Suprapubic skin (tissue), 4 donors: ENCODE data around the gene NPIPB2. TPM values are rescaled to one million over a fixed set of nuclear protein-coding genes. Genes with fewer than 3 reads are reported as not detected.

Source experiments
- DNase-seq, 2 donors: peaks; one replicate each; pipeline ENCODE4 v3.0.0-alpha.2; 2019; ENCODE audit warnings: low spot score in 2 of 2
- H3K27ac ChIP-seq: fragments of 200-600 bp; sonication (generic); one replicate; pipeline ENCODE4 v1.5.1; 2019
- H3K27me3 ChIP-seq: fragments of 200-600 bp; sonication (generic); one replicate; pipeline ENCODE4 v1.5.1; 2019
- H3K36me3 ChIP-seq: fragments of 200-600 bp; sonication (generic); one replicate; pipeline ENCODE4 v1.5.1; 2019
- H3K4me1 ChIP-seq: fragments of 200-600 bp; sonication (generic); one replicate; pipeline ENCODE4 v1.5.1; 2019
- H3K4me3 ChIP-seq: fragments of 200-600 bp; sonication (generic); one replicate; pipeline ENCODE4 v1.5.1; 2019; ENCODE audit warnings: mild to moderate bottlenecking
- H3K9me3 ChIP-seq: fragments of 200-600 bp; sonication (generic); one replicate; pipeline ENCODE4 v1.5.1; 2019
- EP300 ChIP-seq: sonication (generic); formaldehyde crosslinking; IDR thresholded peaks from one replicate; pipeline ENCODE4 v1.6.1; 2017; ENCODE audit warnings: antibody characterized with exemption
- POLR2A ChIP-seq, 2 donors: fragments of 450-650 bp; IDR thresholded peaks; one replicate each; pipeline ENCODE4 v1.6.1; 2017; ENCODE audit warnings: antibody characterized with exemption in 2 of 2, mild to moderate bottlenecking in 2 of 2, moderate library complexity in 2 of 2
- POLR2AphosphoS5 ChIP-seq, 3 donors: sonication (generic); formaldehyde crosslinking; IDR thresholded peaks; one replicate each; pipeline ENCODE4 v1.6.1; 2017; ENCODE audit warnings: antibody characterized with exemption in 3 of 3
- WGBS: methylation state at CpG from one replicate; pipeline ENCODE4 v1.1.5; 2018; 5-methylcytosine and 5-hydroxymethylcytosine counted together
- total RNA-seq, 4 donors: library from RNA; depleted of rRNA; stranded (reverse); fragments of >200 nt; gene quantifications; one replicate each; pipeline ENCODE4 v1.1.0, GENCODE V29; 2016
- TF ChIP-seq, protein P1 (sequence below), 2 donors: fragments of 200-600 bp in 1 of 2; fragments of 450-650 bp in 1 of 2; sonication (generic) in 1 of 2; IDR thresholded peaks; one replicate each; pipeline ENCODE4 v1.5.1; 2016 to 2019; ENCODE audit warnings: antibody characterized with exemption in 2 of 2, mild to moderate bottlenecking in 1 of 2, moderate library complexity in 1 of 2

The NPIPB2 gene
- total RNA-seq, 4 donors from 2014 or later, result 10.4 to 59.9 (median 12.4) TPM

DNA sequence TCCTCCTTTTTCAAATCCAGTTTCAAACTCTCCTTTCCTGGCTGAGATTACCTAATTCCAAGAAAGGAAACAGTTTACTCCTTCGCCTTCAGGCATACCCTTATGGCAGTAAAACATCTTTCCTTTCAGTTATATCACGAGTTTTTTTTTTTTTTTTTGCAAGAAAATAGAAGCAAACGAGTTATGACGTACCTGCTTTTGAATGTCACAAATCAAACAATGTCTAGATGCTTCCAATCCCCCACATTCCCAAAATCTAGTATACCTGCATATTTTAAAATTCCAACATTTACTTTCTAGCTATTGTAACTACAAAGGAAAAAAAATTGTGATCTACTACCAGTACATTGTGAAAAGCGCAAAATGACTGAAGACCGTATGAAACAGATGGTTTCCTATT lies 55.0 kb downstream of the NPIPB2 start:
- TF ChIP-seq, protein P1, sequence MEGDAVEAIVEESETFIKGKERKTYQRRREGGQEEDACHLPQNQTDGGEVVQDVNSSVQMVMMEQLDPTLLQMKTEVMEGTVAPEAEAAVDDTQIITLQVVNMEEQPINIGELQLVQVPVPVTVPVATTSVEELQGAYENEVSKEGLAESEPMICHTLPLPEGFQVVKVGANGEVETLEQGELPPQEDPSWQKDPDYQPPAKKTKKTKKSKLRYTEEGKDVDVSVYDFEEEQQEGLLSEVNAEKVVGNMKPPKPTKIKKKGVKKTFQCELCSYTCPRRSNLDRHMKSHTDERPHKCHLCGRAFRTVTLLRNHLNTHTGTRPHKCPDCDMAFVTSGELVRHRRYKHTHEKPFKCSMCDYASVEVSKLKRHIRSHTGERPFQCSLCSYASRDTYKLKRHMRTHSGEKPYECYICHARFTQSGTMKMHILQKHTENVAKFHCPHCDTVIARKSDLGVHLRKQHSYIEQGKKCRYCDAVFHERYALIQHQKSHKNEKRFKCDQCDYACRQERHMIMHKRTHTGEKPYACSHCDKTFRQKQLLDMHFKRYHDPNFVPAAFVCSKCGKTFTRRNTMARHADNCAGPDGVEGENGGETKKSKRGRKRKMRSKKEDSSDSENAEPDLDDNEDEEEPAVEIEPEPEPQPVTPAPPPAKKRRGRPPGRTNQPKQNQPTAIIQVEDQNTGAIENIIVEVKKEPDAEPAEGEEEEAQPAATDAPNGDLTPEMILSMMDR (IDR thresholded peaks at IDR 0.05), result no peak
- TF ChIP-seq POLR2A (IDR thresholded peaks at IDR 0.05) (no peak), EP300 (no peak), POLR2AphosphoS5 (IDR thresholded peaks at IDR 0.05) (no peak)
- 79% methylated on average over 6 of the region's 6 CpGs for WGBS
- Histone ChIP-seq H3K4me3 (no peak overlapping the region), H3K9me3 (no peaks in the 10 kb centered on the region), H3K27me3 (no peaks in the 10 kb centered on the region), H3K4me1 (no peaks in the 10 kb centered on the region), H3K36me3 (peaks cover 87% of the 10 kb centered on the region), H3K27ac (no peak overlapping the region)
- DNase-seq, result no peak

DNA sequence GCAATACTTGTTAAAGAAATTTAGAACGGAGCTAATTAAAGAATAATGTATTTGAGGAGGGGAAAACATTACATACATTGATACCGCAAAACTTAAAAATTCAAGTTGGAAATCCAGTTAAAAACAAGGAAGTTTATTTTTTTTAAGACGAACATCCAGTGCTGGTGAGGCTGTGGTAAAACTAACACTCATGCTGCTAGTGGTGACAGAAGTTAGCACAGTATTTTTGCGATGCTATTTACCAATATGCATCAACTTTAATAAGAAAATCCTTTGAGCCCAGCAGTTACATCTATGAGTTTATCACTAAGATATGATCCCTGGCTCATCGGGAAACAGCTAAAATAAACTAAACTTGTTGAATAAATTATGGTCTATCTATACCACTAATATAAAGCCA lies 57.8 kb downstream of the NPIPB2 start:
- TF ChIP-seq EP300 (no peak), POLR2AphosphoS5 (IDR thresholded peaks at IDR 0.05) (no peak), POLR2A (IDR thresholded peaks at IDR 0.05) (no peak)
- TF ChIP-seq, protein P1 (IDR thresholded peaks at IDR 0.05), result no peak
- 95% methylated on average over 5 of the region's 5 CpGs for WGBS
- Histone ChIP-seq H3K36me3 (peaks cover 96% of the 10 kb centered on the region), H3K27me3 (no peaks in the 10 kb centered on the region), H3K27ac (no peak overlapping the region), H3K4me1 (no peaks in the 10 kb centered on the region), H3K4me3 (no peak overlapping the region), H3K9me3 (no peaks in the 10 kb centered on the region)
- DNase-seq, result no peak

GRCh38 chr16:11880007-11880406 lies 61.8 kb downstream of the NPIPB2 start:
- H3K9me3 ChIP-seq, result no peaks in the 10 kb centered on the region
- no peaks in the 10 kb centered on the region for H3K27me3 ChIP-seq
- no peaks in the 10 kb centered on the region for H3K4me1 ChIP-seq
- 85% methylated on average over 5 of the region's 5 CpGs for WGBS
- DNase-seq, result no peak
- no peak overlapping the region for H3K27ac ChIP-seq
- H3K4me3 ChIP-seq, result no peak overlapping the region
- TF ChIP-seq, protein P1 (IDR thresholded peaks at IDR 0.05), result no peak
- TF ChIP-seq EP300, result no peak
- TF ChIP-seq POLR2AphosphoS5 (IDR thresholded peaks at IDR 0.05), result no peak
- TF ChIP-seq POLR2A (IDR thresholded peaks at IDR 0.05), result no peak
- peaks cover 91% of the 10 kb centered on the region for H3K36me3 ChIP-seq

DNA sequence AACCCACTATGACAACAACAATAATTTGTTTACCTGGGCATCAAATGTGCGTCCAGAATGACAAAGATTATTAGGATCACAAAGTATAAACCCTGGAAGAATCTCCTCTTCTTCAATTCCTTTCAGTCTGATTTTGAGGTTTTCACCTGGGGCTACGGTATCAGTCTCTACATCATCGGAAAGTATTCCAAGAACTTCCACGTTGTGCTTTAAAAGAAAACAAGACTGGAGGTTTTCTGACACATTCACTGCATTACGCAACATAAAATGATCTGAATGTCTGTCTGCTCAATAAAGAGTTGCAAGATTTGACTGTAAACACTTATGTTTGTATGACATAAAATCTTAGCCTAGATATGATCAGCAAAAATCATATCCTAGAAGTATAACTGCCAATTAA lies 64.5 kb downstream of the NPIPB2 start:
- H3K27me3 ChIP-seq, result no peaks in the 10 kb centered on the region
- H3K27ac ChIP-seq, result no peak overlapping the region
- no peak for DNase-seq
- peaks cover 88% of the 10 kb centered on the region for H3K36me3 ChIP-seq
- no peak overlapping the region for H3K4me3 ChIP-seq
- WGBS, result 85% methylated on average over 5 of the region's 5 CpGs
- TF ChIP-seq POLR2AphosphoS5 (IDR thresholded peaks at IDR 0.05) (no peak), EP300 (no peak), POLR2A (IDR thresholded peaks at IDR 0.05) (no peak)
- TF ChIP-seq, protein P1 (IDR thresholded peaks at IDR 0.05), result no peak
- H3K4me1 ChIP-seq, result no peaks in the 10 kb centered on the region
- H3K9me3 ChIP-seq, result no peaks in the 10 kb centered on the region

Other genes with a start within 250 kb of the NPIPB2 start
- 10 to 100 TPM; 31.0 to 42.2 (median 35.1) TPM for gene TXNDC11, start 199.2 kb downstream of the NPIPB2 start, total RNA-seq
- gene ZC3H7A, start 144.8 kb downstream of the NPIPB2 start, total RNA-seq, result 10 to 100 TPM; 32.7 to 65.8 (median 41.9) TPM
- 100 to 1,000 TPM; 152 to 209 (median 174) TPM for gene RSL1D1, start 90.5 kb downstream of the NPIPB2 start, total RNA-seq
- 10 to 100 TPM; 52.8 to 71.1 (median 62.2) TPM for gene GSPT1, start 26.1 kb downstream of the NPIPB2 start, total RNA-seq
- not detected for gene TNFRSF17, start 23.2 kb upstream of the NPIPB2 start, total RNA-seq
- 10 to 100 TPM; 19.5 to 52.9 (median 39.9) TPM for gene SNX29, start 34.7 kb upstream of the NPIPB2 start, total RNA-seq